AG04450 (cell line): ENCODE results near the gene KCNMA1. TPM values are rescaled to one million over a fixed set of nuclear protein-coding genes. Genes with fewer than 3 reads are reported as not detected.
A peak's percentile ranks its signal among the peaks of the same experiment; 100 is the strongest.

Source experiments
- CTCF ChIA-PET: fragments of 300-600, 350-600 bp; formaldehyde crosslinking; extraction: SDS; loops from one replicate; lab custom pipeline; 2022; ENCODE audit warnings: antibody characterized with exemption, inconsistent platforms; lab: Charles Lee
- POLR2A ChIA-PET: fragments of 350-600 bp; formaldehyde crosslinking; extraction: SDS; loops from one replicate; lab custom pipeline; 2021; ENCODE audit warnings: antibody characterized with exemption, inconsistent platforms; lab: Yijun Ruan, JAX
- DNase-seq: peaks from one replicate; pipeline ENCODE4 v3.0.0-alpha.2; 2011; ENCODE audit warnings: low read depth, low spot score
- H3K27ac ChIP-seq: one replicate; pipeline ENCODE4 v1.5.1; 2012; ENCODE audit warnings: low read depth, low read length, control low read depth
- H3K27me3 ChIP-seq: one replicate; pipeline ENCODE4 v1.6.0; 2012; ENCODE audit warnings: low read length; ENCODE audit not compliant: control insufficient read depth, insufficient read depth
- H3K4me3 ChIP-seq: 2 replicates; pipeline ENCODE4 v1.5.1; 2011; ENCODE audit warnings: mild to moderate bottlenecking, low read depth, low read length, control low read depth
- H3K9me3 ChIP-seq: 2 replicates; pipeline ENCODE4 v1.5.1; 2012; ENCODE audit warnings: low read length; ENCODE audit not compliant: control insufficient read depth, insufficient read depth
- polyA plus RNA-seq: library from polyadenylated mRNA; depleted of rRNA; stranded (reverse); fragments of >200 nt; gene quantifications from 2 replicates; pipeline ENCODE4 v1.2.3, GENCODE V29; 2011
- TF ChIP-seq, protein P1 (sequence below): IDR thresholded peaks from 2 replicates; pipeline ENCODE4 v1.5.1; 2011; ENCODE audit warnings: low read depth, low read length, control low read depth, inconsistent platforms

KCNMA1 gene
- polyA plus RNA-seq, 1 experiment, result 58.8 TPM

DNA sequence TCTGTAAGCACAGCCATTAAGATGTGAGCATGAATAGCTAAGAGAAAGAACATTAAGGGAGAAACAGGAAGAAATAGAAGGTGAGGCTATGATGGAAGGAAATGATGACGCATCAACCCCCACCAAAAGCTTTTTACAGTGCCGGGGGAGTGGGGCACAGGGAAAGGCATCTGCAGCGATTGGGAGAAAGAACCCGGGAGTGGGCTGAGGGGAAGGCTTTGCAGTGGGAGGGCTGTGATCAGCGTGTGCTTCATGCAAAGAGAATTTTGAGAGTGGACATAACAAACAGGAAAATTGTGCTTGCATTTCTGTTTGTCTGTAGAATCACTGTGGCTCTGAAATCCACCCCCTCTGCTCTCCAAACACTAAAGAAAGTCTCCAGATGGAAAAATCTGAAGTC is 250.8 kb downstream of the KCNMA1 start:
- POLR2A ChIA-PET, result interaction anchor here (1.3 to 2.0 kb wide), 2 partner anchors 36 to 325 kb away, joined by 3 to 4 read pairs; no protein-coding TSS in a partner anchor
- H3K27me3 ChIP-seq, result no peaks in the 10 kb centered on the region
- peak; percentile 69 for DNase-seq
- H3K27ac ChIP-seq, result peak overlapping the region; percentile 75
- H3K4me3 ChIP-seq, result peak overlapping the region; percentile 14; the same call in 1 of the 2 replicates
- CTCF ChIA-PET, result interaction anchor here (0.7 to 2.6 kb wide), 4 partner anchors 9 to 257 kb away, joined by 3 to 14 read pairs (median 4); no protein-coding TSS in a partner anchor
- TF ChIP-seq, protein P1, sequence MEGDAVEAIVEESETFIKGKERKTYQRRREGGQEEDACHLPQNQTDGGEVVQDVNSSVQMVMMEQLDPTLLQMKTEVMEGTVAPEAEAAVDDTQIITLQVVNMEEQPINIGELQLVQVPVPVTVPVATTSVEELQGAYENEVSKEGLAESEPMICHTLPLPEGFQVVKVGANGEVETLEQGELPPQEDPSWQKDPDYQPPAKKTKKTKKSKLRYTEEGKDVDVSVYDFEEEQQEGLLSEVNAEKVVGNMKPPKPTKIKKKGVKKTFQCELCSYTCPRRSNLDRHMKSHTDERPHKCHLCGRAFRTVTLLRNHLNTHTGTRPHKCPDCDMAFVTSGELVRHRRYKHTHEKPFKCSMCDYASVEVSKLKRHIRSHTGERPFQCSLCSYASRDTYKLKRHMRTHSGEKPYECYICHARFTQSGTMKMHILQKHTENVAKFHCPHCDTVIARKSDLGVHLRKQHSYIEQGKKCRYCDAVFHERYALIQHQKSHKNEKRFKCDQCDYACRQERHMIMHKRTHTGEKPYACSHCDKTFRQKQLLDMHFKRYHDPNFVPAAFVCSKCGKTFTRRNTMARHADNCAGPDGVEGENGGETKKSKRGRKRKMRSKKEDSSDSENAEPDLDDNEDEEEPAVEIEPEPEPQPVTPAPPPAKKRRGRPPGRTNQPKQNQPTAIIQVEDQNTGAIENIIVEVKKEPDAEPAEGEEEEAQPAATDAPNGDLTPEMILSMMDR, result no peak
- H3K9me3 ChIP-seq, result no peaks in the 10 kb centered on the region

DNA sequence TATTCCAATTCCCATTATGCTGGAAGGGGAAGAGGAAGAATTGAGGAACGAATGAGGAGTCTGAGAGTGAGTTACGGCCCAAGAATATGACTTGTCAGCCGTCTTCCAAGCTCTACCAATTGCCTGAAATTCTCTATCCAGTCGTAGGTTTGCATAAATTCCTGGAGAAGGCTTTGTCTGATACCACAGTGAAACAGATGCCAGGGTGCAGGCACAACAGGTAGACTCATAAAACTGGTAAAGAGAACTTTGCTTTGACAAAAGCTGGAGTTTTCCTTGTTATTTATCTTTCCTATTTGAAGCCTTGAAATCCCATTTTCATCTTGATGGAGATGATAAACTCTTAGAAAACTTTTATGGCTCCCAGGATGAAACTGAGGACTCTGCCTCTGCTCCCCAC is 251.2 kb downstream of the KCNMA1 start:
- Histone ChIP-seq H3K9me3 (no peaks in the 10 kb centered on the region), H3K27ac (peak overlapping the region; percentile 75), H3K27me3 (no peaks in the 10 kb centered on the region), H3K4me3 (no peak overlapping the region)
- CTCF ChIA-PET, result interaction anchor here (0.7 to 2.6 kb wide), 3 partner anchors 213 to 257 kb away, joined by 3 to 14 read pairs (median 4); no protein-coding TSS in a partner anchor
- no peak for DNase-seq
- TF ChIP-seq, protein P1, result no peak
- POLR2A ChIA-PET, result interaction anchor here (1.3 to 2.0 kb wide), 2 partner anchors 36 to 326 kb away, joined by 3 to 4 read pairs; no protein-coding TSS in a partner anchor

DNA sequence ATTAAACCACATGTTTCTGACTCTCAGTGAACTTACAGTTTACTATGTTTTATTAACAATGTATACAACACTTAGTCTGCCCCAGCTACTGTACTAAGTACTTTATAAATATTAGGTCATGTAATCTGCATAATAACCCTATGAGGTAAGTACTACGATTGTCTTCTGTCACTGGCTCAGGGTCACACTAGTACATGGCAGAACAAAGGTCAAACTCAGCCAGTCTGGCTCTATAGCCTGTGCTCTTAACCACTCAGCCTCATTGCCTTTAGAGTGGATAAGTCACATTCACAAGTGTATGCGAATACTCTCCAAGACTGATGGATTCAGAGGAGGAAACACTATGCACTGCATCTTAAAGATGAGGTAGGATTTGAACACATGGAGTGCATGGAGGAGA is 252.3 kb downstream of the KCNMA1 start:
- H3K27me3 ChIP-seq, result no peaks in the 10 kb centered on the region
- H3K9me3 ChIP-seq, result no peaks in the 10 kb centered on the region
- POLR2A ChIA-PET, result no interaction called here
- no peak overlapping the region for H3K27ac ChIP-seq
- TF ChIP-seq, protein P1, result no peak
- DNase-seq, result no peak
- H3K4me3 ChIP-seq, result no peak overlapping the region
- CTCF ChIA-PET, result no interaction called here

DNA sequence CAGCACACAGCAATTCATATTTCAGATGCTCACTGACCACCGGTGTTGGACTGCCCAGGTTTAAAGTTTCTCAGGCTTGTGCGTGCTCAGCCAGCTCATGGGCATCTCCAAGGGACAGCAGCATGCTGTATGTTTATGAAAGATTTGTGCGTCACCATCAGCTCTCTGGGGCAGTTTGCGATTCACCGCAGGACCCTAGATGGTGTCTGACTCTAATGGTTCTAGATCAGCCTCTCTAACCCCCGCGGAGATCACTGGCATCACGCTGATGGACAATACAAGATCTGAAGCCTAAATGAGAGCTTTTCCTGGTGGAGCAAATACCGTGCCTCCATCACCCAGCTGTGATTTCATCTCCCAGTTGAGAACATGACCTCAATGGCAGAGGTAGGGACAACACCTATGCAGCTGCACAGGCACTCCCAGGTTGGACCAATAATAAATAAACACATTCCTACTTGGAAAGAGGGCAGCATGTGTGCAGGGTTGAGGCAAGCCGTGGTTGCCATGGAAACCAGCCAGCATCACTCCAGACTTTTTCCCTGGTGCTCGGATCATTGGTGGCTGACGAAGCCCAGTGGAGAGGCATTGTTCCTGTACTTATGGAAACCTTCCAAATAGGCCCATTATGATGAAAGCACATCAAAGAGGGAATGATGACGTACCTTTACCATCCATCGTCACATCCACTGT is 253.6 kb downstream of the KCNMA1 start:
- H3K27ac ChIP-seq, result no peak overlapping the region
- H3K9me3 ChIP-seq, result no peaks in the 10 kb centered on the region
- TF ChIP-seq, protein P1, result no peak
- DNase-seq, result no peak
- ChIA-PET CTCF (interaction anchor here (1.0 kb wide), 1 partner anchor 8 kb away, joined by 5 read pairs; no protein-coding TSS in a partner anchor), POLR2A (interaction anchor here (0.7 kb wide), 1 partner anchor 26 kb away, joined by 3 read pairs; no protein-coding TSS in a partner anchor)
- H3K27me3 ChIP-seq, result no peaks in the 10 kb centered on the region
- no peak overlapping the region for H3K4me3 ChIP-seq

DNA sequence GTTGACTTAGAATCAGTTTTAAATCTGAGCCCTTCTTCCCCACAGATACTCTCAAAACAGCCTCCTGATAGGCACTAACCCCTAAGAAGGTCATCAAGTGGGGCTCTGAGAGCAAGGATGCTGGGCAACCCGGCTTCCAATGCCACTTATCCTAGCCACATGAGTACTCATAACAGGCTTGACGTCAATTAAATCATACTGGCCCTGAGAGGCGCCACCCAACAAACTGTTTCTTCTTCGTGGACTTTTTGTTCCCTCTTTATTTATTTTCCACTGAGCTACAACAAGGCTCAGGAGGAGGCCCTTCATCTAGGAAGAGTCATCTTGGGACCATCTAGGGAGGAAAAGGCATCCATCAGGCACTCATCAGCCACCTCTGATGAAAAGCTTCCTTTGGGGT is 255.9 kb downstream of the KCNMA1 start:
- ChIA-PET CTCF (no interaction called here), POLR2A (no interaction called here)
- Histone ChIP-seq H3K9me3 (no peaks in the 10 kb centered on the region), H3K4me3 (no peak overlapping the region), H3K27ac (no peak overlapping the region), H3K27me3 (no peaks in the 10 kb centered on the region)
- TF ChIP-seq, protein P1, result no peak
- DNase-seq, result no peak
